Memory B cell (primary cell): ENCODE data around the gene SDK1.
"Not testable (repeated sequence)": the region's sequence is repeated elsewhere in the genome, so short reads cannot be mapped to it uniquely, and the experiment has no call there.

ENCODE experiments used
- ATAC-seq: fragments of 150-1000 bp; cut with Tn5 transposase; 2 replicates; pipeline ENCODE4 v1.10.0; 2021; ENCODE audit warnings: low read depth, mild to moderate bottlenecking, moderate library complexity
- DNase-seq, 2 donors: peaks; one replicate each; pipeline ENCODE4 v3.0.0; 2022; ENCODE audit warnings: low spot score in 2 of 2
- H3K27ac Mint-ChIP-seq: one replicate; pipeline ENCODE4 v1.8.0; 2022; ENCODE audit warnings: mild to moderate bottlenecking, moderate library complexity, mixed read lengths
- H3K27me3 Mint-ChIP-seq: one replicate; pipeline ENCODE4 v1.8.0; 2022; ENCODE audit warnings: mixed read lengths
- H3K36me3 Mint-ChIP-seq: one replicate; pipeline ENCODE4 v1.8.0; 2022; ENCODE audit warnings: mild to moderate bottlenecking, mixed read lengths
- H3K4me1 Mint-ChIP-seq: one replicate; pipeline ENCODE4 v1.8.0; 2022; ENCODE audit warnings: mixed read lengths
- H3K4me3 Mint-ChIP-seq: one replicate; pipeline ENCODE4 v1.8.0; 2022; ENCODE audit warnings: mild to moderate bottlenecking, moderate library complexity, mixed read lengths
- H3K9me3 Mint-ChIP-seq: one replicate; pipeline ENCODE4 v1.8.0; 2022; ENCODE audit warnings: mixed read lengths

SDK1 gene

DNA sequence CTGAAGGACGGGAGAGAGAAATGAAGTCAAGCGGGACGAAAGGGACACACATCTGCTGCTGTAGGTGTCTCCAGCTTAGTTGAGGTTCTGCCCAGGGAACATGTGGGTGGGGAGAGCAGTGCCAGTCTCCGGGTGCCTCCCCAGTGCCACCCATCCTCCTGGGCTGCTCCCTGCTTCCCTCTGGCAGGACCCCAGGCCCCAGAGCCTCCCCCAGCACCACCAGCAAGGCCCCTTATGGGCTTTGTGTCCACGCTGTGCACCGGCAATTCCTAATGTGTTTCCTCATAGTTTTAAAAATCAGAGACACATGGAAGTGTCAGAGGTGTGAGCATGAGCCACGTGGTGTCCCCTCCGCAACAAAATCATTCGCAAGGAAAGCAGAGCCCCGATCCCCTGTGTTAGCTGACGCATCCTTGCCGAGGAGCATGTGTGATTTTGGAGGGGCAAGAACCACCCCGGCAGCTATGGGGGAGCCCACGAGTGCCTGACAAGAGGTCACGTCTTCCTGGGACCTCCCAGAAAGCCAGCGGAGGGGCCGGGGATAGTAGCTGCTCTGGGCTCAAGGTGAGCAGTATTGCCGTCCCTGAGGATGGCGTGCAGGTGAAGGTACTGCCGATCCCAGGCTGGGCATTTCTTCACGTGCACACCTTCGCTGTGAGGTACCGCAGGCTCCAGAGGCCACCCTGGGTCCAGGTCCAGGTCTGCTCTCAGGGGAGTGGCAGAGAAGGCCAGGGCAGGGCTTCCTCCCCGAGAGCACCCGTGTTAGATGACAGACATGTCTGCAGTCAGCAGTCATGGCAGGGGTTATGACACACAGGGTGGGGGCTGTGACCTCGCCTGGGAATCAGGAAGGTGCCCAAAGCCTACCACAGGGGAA is 932.8 kb downstream of the SDK1 start:
- H3K4me3 Mint-ChIP-seq: no peak overlapping the region
- ATAC-seq (no peak), DNase-seq (no peak)
- H3K36me3 Mint-ChIP-seq: no peaks in the 10 kb centered on the region
- no peaks in the 10 kb centered on the region for H3K4me1 Mint-ChIP-seq
- no peak overlapping the region for H3K27ac Mint-ChIP-seq
- H3K27me3 Mint-ChIP-seq: peaks cover 8% of the 10 kb centered on the region
- peaks cover 3% of the 10 kb centered on the region for H3K9me3 Mint-ChIP-seq

DNA sequence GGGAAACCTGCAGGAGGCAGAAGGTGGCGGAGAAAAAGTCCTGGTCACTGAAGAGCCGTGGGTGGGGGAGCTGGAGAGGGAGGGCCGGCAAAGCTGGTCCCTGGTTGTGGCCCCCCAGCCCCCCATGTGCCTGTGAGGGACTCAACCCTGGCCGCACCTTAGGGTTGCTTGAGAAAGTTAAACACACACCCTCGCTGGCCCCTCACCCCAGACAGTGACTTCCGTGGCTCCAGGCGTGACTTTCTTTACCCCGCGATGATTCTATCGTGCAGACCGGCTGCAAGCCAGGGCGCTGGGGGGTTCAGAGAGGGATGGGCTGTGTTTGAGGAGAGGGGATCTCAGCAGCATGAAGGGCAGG is 933.4 kb downstream of the SDK1 start:
- H3K4me1 Mint-ChIP-seq: no peaks in the 10 kb centered on the region
- DNase-seq (no peak), ATAC-seq (no peak)
- H3K4me3 Mint-ChIP-seq: no peak overlapping the region
- no peak overlapping the region for H3K27ac Mint-ChIP-seq
- no peaks in the 10 kb centered on the region for H3K36me3 Mint-ChIP-seq
- peaks cover 3% of the 10 kb centered on the region for H3K9me3 Mint-ChIP-seq
- H3K27me3 Mint-ChIP-seq: peaks cover 8% of the 10 kb centered on the region

DNA sequence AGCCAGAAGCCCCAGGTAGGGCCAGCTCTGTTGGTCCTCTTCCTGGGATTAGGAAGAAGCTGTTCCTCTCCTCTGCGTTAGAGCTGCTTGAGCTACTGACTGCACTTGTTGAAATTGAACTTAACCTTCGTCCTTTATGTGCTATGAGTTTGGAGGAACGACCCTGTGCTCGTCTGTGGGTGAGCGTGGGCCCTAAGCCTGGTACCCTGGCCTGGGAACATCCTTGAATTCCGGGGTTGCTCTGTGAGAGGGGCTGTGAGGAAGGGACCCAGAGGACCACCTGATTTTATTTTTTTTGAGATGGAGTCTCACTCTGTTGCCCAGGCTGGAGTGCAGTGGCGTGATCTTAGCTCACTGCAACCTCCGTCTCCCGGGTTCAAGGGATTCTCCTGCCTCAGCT is 933.8 kb downstream of the SDK1 start:
- no peaks in the 10 kb centered on the region for H3K4me1 Mint-ChIP-seq
- no peak for ATAC-seq
- DNase-seq: no peak
- H3K9me3 Mint-ChIP-seq: peaks cover 3% of the 10 kb centered on the region
- no peaks in the 10 kb centered on the region for H3K36me3 Mint-ChIP-seq
- no peak overlapping the region for H3K4me3 Mint-ChIP-seq
- H3K27me3 Mint-ChIP-seq: peaks cover 8% of the 10 kb centered on the region
- H3K27ac Mint-ChIP-seq: no peak overlapping the region

DNA sequence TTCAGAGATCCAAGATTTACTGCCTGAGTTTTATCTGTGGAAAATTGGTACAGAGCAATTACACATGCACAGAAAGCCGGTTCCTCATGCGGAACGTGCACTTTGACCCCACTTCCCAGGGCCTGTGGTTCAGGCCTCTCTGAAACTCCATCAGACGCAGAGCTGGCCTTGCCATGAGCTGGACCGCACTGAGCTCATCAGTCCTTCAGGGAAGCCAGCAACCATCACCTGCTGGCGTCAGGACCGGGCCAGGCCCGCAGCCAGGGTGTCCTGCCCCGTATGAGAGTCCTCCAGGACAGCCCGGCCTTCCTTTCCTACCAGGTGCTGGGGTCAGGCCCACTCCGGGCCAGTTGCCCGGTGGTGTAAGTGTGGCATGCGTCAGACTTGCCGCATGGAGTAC is 934.5 kb downstream of the SDK1 start:
- no peak for DNase-seq
- no peak for ATAC-seq
- no peaks in the 10 kb centered on the region for H3K9me3 Mint-ChIP-seq
- peaks cover under 1% of the 10 kb centered on the region for H3K4me1 Mint-ChIP-seq
- H3K27me3 Mint-ChIP-seq: peaks cover 5% of the 10 kb centered on the region
- no peaks in the 10 kb centered on the region for H3K36me3 Mint-ChIP-seq
- H3K4me3 Mint-ChIP-seq: no peak overlapping the region
- no peak overlapping the region for H3K27ac Mint-ChIP-seq

DNA sequence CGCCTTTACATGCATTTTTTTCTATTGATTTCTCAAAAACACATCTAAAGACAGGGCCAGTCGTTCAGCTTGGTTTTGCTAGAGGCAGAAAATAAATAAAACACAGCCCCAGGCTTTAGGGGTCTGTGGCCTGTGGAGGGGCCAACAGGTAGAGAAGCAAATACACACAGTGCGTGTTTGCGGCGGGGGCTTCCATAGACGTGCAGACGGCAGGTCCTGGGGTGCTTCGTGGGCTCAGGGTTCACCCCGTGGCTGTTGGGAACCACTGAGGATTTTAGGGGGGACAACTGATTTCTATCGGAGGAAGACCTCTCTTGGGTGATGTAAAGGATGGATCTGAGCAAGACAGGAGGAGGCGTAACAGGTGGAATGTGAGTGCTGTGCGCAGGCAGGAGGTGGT is 935.3 kb downstream of the SDK1 start:
- Mint-ChIP-seq H3K27me3 (peaks cover 5% of the 10 kb centered on the region), H3K4me3 (no peak overlapping the region), H3K4me1 (peaks cover 2% of the 10 kb centered on the region), H3K27ac (no peak overlapping the region), H3K9me3 (no peaks in the 10 kb centered on the region), H3K36me3 (no peaks in the 10 kb centered on the region)
- DNase-seq (no peak), ATAC-seq (no peak)

DNA sequence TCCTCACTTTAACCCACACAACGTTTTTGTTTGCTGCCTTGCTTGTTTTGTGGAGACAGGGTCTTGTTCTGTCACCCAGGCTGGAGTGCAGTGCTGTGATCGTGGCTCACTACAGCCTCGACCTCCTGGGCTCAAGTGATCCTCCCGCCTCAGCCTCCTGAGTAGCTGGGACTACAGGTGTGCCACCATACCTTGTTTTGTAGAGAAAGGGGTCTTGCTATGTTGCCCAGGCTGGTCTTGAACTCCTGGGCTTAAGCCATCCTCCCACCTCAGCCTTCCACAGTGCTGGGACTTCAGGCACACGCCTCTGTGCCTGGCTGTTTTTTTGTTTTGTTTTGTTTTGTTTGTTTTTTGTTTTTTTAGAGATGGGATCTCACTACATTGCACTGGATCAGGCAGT is 935.8 kb downstream of the SDK1 start:
- H3K27ac Mint-ChIP-seq, H3K27me3 Mint-ChIP-seq, H3K4me3 Mint-ChIP-seq, H3K9me3 Mint-ChIP-seq, DNase-seq, H3K36me3 Mint-ChIP-seq, H3K4me1 Mint-ChIP-seq, ATAC-seq: not testable (repeated sequence)

DNA sequence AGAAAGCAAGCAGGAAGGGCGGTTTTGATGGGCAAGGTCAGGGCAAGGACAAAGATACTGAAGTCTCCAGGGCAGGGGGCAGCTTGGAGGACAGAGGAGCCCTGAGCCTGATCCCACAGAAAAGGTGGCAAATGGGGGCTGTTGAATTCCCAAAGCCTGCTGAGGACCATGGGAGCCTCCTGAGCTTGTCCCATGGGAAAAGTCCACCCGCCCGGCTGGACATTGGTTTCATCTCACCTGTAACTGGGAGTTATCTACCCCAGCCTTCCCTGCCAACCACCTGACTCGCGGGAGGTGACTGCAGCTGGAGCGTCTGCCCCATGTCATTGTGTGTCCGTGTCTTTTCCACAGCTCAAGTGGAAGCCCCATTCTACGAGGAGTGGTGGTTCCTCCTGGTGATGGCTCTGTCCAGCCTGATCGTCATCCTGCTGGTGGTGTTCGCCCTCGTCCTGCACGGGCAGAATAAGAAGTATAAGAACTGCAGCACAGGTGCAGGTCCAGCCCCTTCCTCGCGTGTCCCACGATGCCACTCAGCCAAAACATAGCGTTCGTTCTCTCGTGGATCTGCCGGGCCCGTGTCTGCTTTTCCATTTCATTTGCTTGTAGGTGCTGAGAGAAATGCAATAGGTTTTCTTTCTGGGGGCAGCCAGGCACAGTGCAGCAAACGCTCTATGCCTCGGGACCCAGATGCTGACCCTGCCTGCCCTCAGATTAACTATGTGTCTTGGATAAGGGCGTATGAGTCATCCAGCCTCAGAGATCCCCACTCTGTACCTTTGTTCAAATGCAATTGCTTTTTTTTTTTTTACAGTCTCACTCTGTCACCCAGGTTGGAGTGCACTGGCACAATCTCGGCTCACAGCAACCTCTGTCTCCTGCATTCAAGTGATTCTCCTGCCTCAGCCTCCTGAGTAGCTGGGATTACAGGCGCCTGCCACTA is 936.5 kb downstream of the SDK1 start:
- DNase-seq: no peak
- no peak overlapping the region for H3K4me3 Mint-ChIP-seq
- peaks cover 2% of the 10 kb centered on the region for H3K4me1 Mint-ChIP-seq
- H3K9me3 Mint-ChIP-seq: no peaks in the 10 kb centered on the region
- no peak overlapping the region for H3K27ac Mint-ChIP-seq
- no peaks in the 10 kb centered on the region for H3K36me3 Mint-ChIP-seq
- ATAC-seq: no peak
- peaks cover 5% of the 10 kb centered on the region for H3K27me3 Mint-ChIP-seq

DNA sequence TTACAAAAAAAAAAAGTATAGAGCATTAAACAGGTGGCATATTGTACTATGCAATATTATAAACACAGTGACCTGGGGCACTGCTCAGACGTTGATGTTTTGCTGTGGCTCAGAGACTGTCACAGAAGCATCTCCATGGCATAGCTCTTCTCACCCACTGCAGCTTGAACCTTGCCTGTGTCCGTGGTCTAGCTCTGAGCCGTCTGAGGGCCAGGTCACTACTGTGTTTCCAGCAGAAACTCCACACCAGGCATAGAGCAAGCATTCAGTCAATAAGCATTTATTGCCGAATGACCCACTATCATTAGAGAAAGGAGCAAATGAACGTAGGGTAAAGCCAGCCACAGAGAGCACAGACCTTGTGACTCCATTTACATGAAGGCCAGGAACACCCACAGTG is 937.8 kb downstream of the SDK1 start:
- Mint-ChIP-seq H3K36me3 (no peaks in the 10 kb centered on the region), H3K4me3 (no peak overlapping the region), H3K27ac (no peak overlapping the region), H3K9me3 (no peaks in the 10 kb centered on the region), H3K27me3 (peaks cover 2% of the 10 kb centered on the region), H3K4me1 (peaks cover 2% of the 10 kb centered on the region)
- DNase-seq: no peak
- no peak for ATAC-seq

DNA sequence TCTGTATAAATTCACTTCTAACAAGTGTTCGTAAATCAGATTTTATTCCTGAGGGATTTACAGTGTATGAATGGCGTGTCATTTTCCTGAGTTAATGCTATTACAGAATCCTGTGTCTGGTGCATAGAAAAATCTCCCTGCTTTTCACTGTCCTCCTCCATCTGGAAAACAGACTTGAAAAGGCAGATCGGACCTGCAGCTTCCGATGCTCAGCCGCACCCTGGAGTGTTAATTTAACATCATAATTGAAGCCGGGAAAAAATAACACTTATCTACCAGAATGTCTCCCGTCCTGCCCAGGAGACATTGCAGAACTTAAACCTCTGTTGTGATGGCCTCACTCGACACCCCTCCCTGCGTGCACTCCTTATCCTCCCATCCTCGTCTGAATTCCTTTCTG is 939.0 kb downstream of the SDK1 start:
- ATAC-seq: no peak
- no peaks in the 10 kb centered on the region for H3K9me3 Mint-ChIP-seq
- H3K4me3 Mint-ChIP-seq: no peak overlapping the region
- peaks cover 2% of the 10 kb centered on the region for H3K27me3 Mint-ChIP-seq
- no peak for DNase-seq
- no peak overlapping the region for H3K27ac Mint-ChIP-seq
- peaks cover 2% of the 10 kb centered on the region for H3K4me1 Mint-ChIP-seq
- no peaks in the 10 kb centered on the region for H3K36me3 Mint-ChIP-seq

DNA sequence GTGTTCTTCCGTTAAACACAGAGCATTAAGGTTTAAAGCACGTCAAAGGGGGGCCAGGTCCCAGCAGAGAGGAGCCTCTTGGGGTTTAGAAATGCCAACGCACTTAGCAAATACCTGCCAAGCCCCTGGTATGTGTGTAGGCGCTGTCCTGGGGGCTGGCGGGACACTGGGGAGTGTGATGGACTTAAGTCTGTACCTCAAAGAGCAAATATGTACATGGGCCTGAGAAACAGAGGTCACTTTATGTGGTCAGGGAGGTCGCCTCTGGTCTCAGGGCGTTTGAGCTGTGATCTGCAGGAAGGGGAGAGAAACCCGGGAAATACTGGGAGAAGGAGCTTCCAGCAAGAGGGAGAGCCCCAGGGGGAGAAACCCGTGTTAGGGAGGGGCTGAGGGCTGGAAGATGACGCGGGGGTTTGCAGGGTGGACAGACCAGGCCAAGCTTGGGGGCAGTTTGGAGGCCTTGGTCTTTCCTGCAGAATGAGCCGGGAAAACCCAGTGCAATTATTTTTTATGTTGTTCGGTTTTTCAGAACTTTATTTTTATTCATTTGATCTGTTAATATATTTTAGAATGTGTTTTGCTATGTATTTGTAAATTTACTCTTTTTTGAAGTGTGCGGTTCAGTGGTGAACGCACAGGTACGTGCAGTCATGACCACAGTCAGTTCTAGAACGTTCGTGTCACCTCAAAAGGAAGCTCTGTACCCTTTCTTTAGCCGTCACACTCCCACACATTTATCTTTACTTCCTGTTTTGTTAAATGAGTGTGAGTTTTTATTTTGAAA is 939.7 kb downstream of the SDK1 start:
- H3K9me3 Mint-ChIP-seq: peaks cover 2% of the 10 kb centered on the region
- peaks cover 2% of the 10 kb centered on the region for H3K27me3 Mint-ChIP-seq
- ATAC-seq: no peak

DNA sequence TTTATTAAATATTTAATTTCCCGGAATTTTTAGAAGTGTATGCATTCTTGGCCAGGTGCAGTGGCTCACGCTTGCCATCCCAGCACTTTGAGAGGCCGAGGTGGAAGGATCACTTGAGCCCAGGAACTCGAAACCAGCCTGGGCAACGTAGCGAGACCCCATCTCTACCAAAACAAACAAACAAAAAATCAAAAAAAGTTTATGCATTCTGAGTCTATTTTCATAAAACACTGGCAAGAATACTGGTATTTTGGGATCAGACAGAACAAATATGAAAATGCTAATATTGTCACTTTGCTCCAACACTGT is 940.2 kb downstream of the SDK1 start:
- no peak for DNase-seq
- ATAC-seq: no peak
- H3K4me3 Mint-ChIP-seq: no peak overlapping the region
- H3K27me3 Mint-ChIP-seq: peaks cover 2% of the 10 kb centered on the region
- H3K4me1 Mint-ChIP-seq: peaks cover 2% of the 10 kb centered on the region
- H3K9me3 Mint-ChIP-seq: peaks cover 2% of the 10 kb centered on the region
- no peaks in the 10 kb centered on the region for H3K36me3 Mint-ChIP-seq
- H3K27ac Mint-ChIP-seq: no peak overlapping the region

More for the DNA sequence above, 939.7 kb downstream of the SDK1 start:
- no peaks in the 10 kb centered on the region for H3K36me3 Mint-ChIP-seq
- H3K27ac Mint-ChIP-seq: no peak overlapping the region
- H3K4me1 Mint-ChIP-seq: peaks cover 2% of the 10 kb centered on the region
- H3K4me3 Mint-ChIP-seq: no peak overlapping the region
- no peak for DNase-seq

DNA sequence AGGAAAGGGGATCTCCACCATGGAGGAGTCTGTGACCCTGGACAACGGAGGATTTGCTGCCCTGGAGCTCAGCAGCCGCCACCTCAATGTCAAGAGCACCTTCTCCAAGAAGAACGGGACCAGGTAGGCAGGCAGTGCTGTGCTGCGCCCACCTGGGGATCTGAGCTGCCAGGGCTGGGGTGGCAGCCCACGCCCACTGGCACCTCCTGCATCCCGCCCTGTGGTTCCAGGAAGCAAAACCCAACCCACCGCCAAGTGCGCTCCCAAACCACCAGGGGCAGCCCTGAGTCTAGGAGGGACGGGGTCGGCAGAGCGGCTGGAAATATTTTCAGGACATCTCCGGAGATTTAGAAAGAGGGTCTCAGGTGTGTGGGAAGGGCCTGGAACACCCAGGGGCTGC is 940.7 kb downstream of the SDK1 start:
- peaks cover 2% of the 10 kb centered on the region for H3K4me1 Mint-ChIP-seq
- H3K27me3 Mint-ChIP-seq: peaks cover 2% of the 10 kb centered on the region
- no peak overlapping the region for H3K4me3 Mint-ChIP-seq
- H3K9me3 Mint-ChIP-seq: peaks cover 2% of the 10 kb centered on the region
- ATAC-seq: no peak
- no peaks in the 10 kb centered on the region for H3K36me3 Mint-ChIP-seq
- no peak overlapping the region for H3K27ac Mint-ChIP-seq
- DNase-seq: no peak

DNA sequence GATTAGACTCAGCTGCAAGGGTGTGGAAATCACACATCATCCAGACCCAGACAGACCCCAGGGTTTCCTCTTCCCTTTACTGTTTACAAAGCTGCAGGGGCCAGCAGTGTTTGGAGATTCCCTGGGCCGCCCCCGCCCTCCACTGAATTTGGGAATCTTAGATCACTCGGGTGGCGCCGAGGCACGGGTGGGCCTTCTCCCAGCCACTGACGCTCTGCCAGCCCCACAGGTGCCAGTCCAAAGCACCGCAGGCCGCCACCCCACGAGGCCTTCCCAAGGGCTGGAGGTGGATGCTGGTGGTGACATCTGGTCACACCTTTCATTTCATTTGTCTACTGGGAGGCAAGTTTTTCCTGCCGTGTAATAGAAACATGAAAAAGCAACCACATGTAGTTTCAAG is 941.7 kb downstream of the SDK1 start:
- ATAC-seq: no peak
- no peak overlapping the region for H3K27ac Mint-ChIP-seq
- H3K4me3 Mint-ChIP-seq: no peak overlapping the region
- no peaks in the 10 kb centered on the region for H3K36me3 Mint-ChIP-seq
- peaks cover 2% of the 10 kb centered on the region for H3K27me3 Mint-ChIP-seq
- no peak for DNase-seq
- H3K4me1 Mint-ChIP-seq: peaks cover 2% of the 10 kb centered on the region
- H3K9me3 Mint-ChIP-seq: peaks cover 2% of the 10 kb centered on the region

DNA sequence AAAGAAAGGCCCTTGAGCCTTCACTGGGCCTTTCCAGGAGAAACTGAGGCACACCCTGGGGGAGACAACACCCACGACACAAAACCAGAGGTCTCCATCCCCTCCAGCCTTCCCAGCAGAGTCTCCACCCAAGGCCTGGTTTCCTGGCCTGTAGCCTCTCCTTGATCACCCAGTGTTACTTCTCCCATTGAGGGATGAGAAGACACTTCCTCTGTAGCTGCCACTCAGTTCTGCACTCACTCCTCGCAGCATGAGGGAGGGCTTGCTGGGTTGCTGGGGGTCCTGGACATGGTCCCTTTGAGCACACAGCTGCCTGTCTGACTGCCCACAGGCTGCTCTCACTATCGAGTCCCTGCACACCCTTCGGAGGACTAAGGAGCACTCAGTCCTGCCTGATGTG is 943.0 kb downstream of the SDK1 start:
- no peak overlapping the region for H3K4me3 Mint-ChIP-seq
- ATAC-seq: no peak
- peaks cover 7% of the 10 kb centered on the region for H3K9me3 Mint-ChIP-seq
- DNase-seq: no peak
- no peaks in the 10 kb centered on the region for H3K36me3 Mint-ChIP-seq
- H3K27me3 Mint-ChIP-seq: peaks cover 2% of the 10 kb centered on the region
- H3K4me1 Mint-ChIP-seq: peaks cover 2% of the 10 kb centered on the region
- no peak overlapping the region for H3K27ac Mint-ChIP-seq
